GM12878 (cell line): ENCODE data around the gene SHROOM3. TPM values are rescaled to one million over a fixed set of nuclear protein-coding genes. Genes with fewer than 3 reads are reported as not detected.

Experiments used
- ATAC-seq: fragments of 200-7000 bp; cut with Tn5 transposase; 3 replicates; pipeline ENCODE4 v1.9.1; 2020; ENCODE audit warnings: mild to moderate bottlenecking, moderate library complexity
- BruUV-seq: library from RNA; stranded (reverse); fragments of 400-500 nt; replicated peaks from 2 replicates; lab custom pipeline; 2021; lab: Mats Ljungman, UMichigan
- CTCF ChIA-PET: fragments of 300-600 bp; sonication (Branson Sonifier 250); formaldehyde crosslinking; extraction: SDS; loops from one replicate; lab custom pipeline; 2021; ENCODE audit warnings: inconsistent platforms; lab: Yijun Ruan, JAX
- POLR2A ChIA-PET: fragments of 350-600 bp; formaldehyde crosslinking; extraction: SDS; loops from one replicate; lab custom pipeline; 2021; ENCODE audit warnings: inconsistent platforms; lab: Charles Lee
- RAD21 ChIA-PET: fragments of 300-600 bp; sonication (Branson Sonifier 250); formaldehyde crosslinking; loops from one replicate; lab custom pipeline; 2023; ENCODE audit warnings: antibody characterized with exemption; ENCODE audit not compliant: unreplicated experiment; lab: Charles Lee
- SMC1A ChIA-PET: fragments of 300-600 bp; sonication (Branson Sonifier 250); formaldehyde crosslinking; loops from one replicate; lab custom pipeline; 2023; ENCODE audit not compliant: unreplicated experiment, uncharacterized antibody; lab: Charles Lee
- DNase-seq: peaks from one replicate; pipeline ENCODE4 v3.0.0-alpha.2; 2011; ENCODE audit warnings: low read depth, low spot score
- FAIRE-seq: peaks from 3 replicates; lab custom pipeline; 2011; peaks lifted over from hg19 to GRCh38; lab: Jason Lieb, UNC
- H2AFZ ChIP-seq: 2 replicates; pipeline ENCODE4 v1.6.0; 2011; ENCODE audit warnings: low read depth, low read length, control low read depth; ENCODE audit not compliant: control insufficient read depth
- H3K27ac ChIP-seq: 2 replicates; pipeline ENCODE4 v1.5.1; 2011; ENCODE audit warnings: control low read depth; ENCODE audit not compliant: control insufficient read depth, insufficient read depth
- H3K27me3 ChIP-seq, 2 experiments: replicated peaks in 1 of 2; 2 replicates each; pipeline versions ENCODE4 v1.6.0 to v1.6.1; 2011; ENCODE audit warnings: low read length in 1 of 2; ENCODE audit not compliant: control insufficient read depth in 2 of 2, insufficient read depth in 2 of 2
- H3K36me3 ChIP-seq, 2 experiments: 2 replicates each; pipeline ENCODE4 v1.5.1; 2011; ENCODE audit warnings: low read length in 1 of 2; ENCODE audit not compliant: control insufficient read depth in 2 of 2, insufficient read depth in 2 of 2
- H3K4me1 ChIP-seq: 2 replicates; pipeline ENCODE4 v1.6.1; 2011; ENCODE audit warnings: mild to moderate bottlenecking, low read length, moderate library complexity, mixed read lengths; ENCODE audit not compliant: control insufficient read depth, insufficient read depth
- H3K4me2 ChIP-seq: 2 replicates; pipeline ENCODE4 v1.6.0; 2011; ENCODE audit warnings: control low read depth; ENCODE audit not compliant: control insufficient read depth, insufficient read depth
- H3K4me3 ChIP-seq: fragments of 200-600 bp; sonication (generic); 2 replicates; pipeline ENCODE4 v1.5.1; 2016
- H3K79me2 ChIP-seq: 2 replicates; pipeline ENCODE4 v1.6.0; 2011; ENCODE audit warnings: low read length; ENCODE audit not compliant: control insufficient read depth, insufficient read depth
- H3K9ac ChIP-seq: 2 replicates; pipeline ENCODE4 v1.8.0; 2011; ENCODE audit warnings: low read length, control low read depth, mixed read lengths; ENCODE audit not compliant: control insufficient read depth, insufficient read depth
- H3K9me3 ChIP-seq: replicated peaks from 3 replicates; pipeline ENCODE4 v1.5.1; 2011; ENCODE audit warnings: mild to moderate bottlenecking, low read length; ENCODE audit not compliant: control insufficient read depth, insufficient read depth
- H4K20me1 ChIP-seq: 2 replicates; pipeline ENCODE4 v1.6.0; 2011; ENCODE audit not compliant: control insufficient read depth, insufficient read depth
- BHLHE40 ChIP-seq, 2 experiments: fragments of 450-650 bp in 1 of 2; IDR thresholded peaks; 2 replicates each; pipeline ENCODE4 v1.6.1; 2011 to 2017; ENCODE audit warnings: low read depth in 2 of 2, borderline replicate concordance in 1 of 2, improper control_type of control experiment in 1 of 2, low read length in 1 of 2, mild to moderate bottlenecking in 1 of 2
- ESRRA ChIP-seq: IDR thresholded peaks from 2 replicates; pipeline ENCODE4 v1.6.1; 2012; ENCODE audit warnings: mild to moderate bottlenecking, low read length, improper control_type of control experiment
- JUND ChIP-seq: IDR thresholded peaks from 2 replicates; pipeline ENCODE4 v1.6.1; 2012; ENCODE audit warnings: low read depth, mild to moderate bottlenecking, low read length, improper control_type of control experiment, moderate library complexity
- LARP7 ChIP-seq: fragments of 450-650 bp; IDR thresholded peaks from 2 replicates; pipeline ENCODE4 v1.6.1; 2017; ENCODE audit warnings: mild to moderate bottlenecking
- NR2C2 ChIP-seq: IDR thresholded peaks from 2 replicates; pipeline ENCODE4 v1.6.1; 2011; ENCODE audit warnings: borderline replicate concordance, low read depth; ENCODE audit not compliant: control insufficient read depth, insufficient read length
- RBBP5 ChIP-seq: fragments of 200-600 bp; sonication (generic); conservative IDR thresholded peaks from 2 replicates; pipeline ENCODE4 v1.6.1; 2016
- RFX5 ChIP-seq: IDR thresholded peaks from 2 replicates; pipeline ENCODE4 v1.6.1; 2011; ENCODE audit warnings: low read depth, low read length, improper control_type of control experiment
- SREBF1 ChIP-seq: IDR thresholded peaks from 2 replicates; pipeline ENCODE4 v1.6.1; 2012; ENCODE audit warnings: mild to moderate bottlenecking, low read length
- SRF ChIP-seq, 2 experiments: IDR thresholded peaks; 2 replicates each; pipeline ENCODE4 v1.6.1; 2011; ENCODE audit warnings: low read depth in 2 of 2, low read length in 2 of 2, mild to moderate bottlenecking in 1 of 2, moderate library complexity in 1 of 2
- TBL1XR1 ChIP-seq: IDR thresholded peaks from 2 replicates; pipeline ENCODE4 v1.6.1; 2012; ENCODE audit warnings: low read depth, low read length, improper control_type of control experiment
- TCF7 ChIP-seq: IDR thresholded peaks from 2 replicates; pipeline ENCODE4 v1.6.1; 2014; ENCODE audit warnings: antibody characterized with exemption, borderline replicate concordance
- YY1 ChIP-seq: IDR thresholded peaks from 2 replicates; pipeline ENCODE4 v1.6.1; 2011; ENCODE audit warnings: low read depth, mild to moderate bottlenecking, low read length
- WGBS: methylation state at CpG from one replicate; pipeline ENCODE4 v1.1.6; 2016; ENCODE audit warnings: low lambda C conversion rate; ENCODE audit not compliant: insufficient replicate concordance, insufficient coverage; ENCODE audit errors: missing lambda C conversion rate; 5-methylcytosine and 5-hydroxymethylcytosine counted together
- in situ Hi-C: fragments of 300-500 bp; cut with MboI; formaldehyde crosslinking; loops from 9 replicates; pipeline ENCODE4 v1.14.3; 2018; ENCODE audit warnings: mixed read lengths
- intact Hi-C: fragments of 100-400 bp; cut with micrococcal nuclease; formaldehyde crosslinking; loops from one replicate; pipeline ENCODE4 v1.14.2; 2022; ENCODE audit not compliant: unreplicated experiment
- polyA plus RNA-seq, 11 experiments: library from polyadenylated mRNA; depleted of rRNA in 4 of 11; unstranded in 6 of 11; stranded (reverse) in 5 of 11; fragments of >200 nt; fragmentation: Nextera tagmentation in 4 of 11; fragmentation: Illumina TruSeq in 1 of 11; extraction: Ambion mirVana in 4 of 11; extraction: Trizol in 1 of 11; gene quantifications; 1 replicate in 1 of 11; 2 replicates in 10 of 11; pipeline versions ENCODE4 v1.2.1 to v1.2.3, GENCODE V29; 2011 to 2016; ENCODE audit warnings: inconsistent platforms in 2 of 11, missing spikeins in 2 of 11, low read depth in 1 of 11
- total RNA-seq, 4 experiments: library from RNA; depleted of rRNA in 3 of 4; stranded (reverse); fragments of >200 nt in 3 of 4; fragmentation: Illumina TruSeq in 1 of 4; extraction: Trizol in 1 of 4; gene quantifications; 2 replicates each; pipeline versions ENCODE4 v1.2.1 to v1.2.3, GENCODE V29; 2013 to 2021
- TF ChIP-seq, protein P1 (sequence below): IDR thresholded peaks from 2 replicates; pipeline ENCODE4 v1.6.1; 2011; ENCODE audit warnings: borderline replicate concordance, low read depth, mild to moderate bottlenecking, moderate library complexity, low read length; ENCODE audit not compliant: insufficient read depth, poor library complexity, severe bottlenecking
- TF ChIP-seq, protein P2 (sequence below): fragments of 450-650 bp; IDR thresholded peaks from 2 replicates; pipeline ENCODE4 v1.6.1; 2017; ENCODE audit warnings: antibody characterized with exemption, mild to moderate bottlenecking, moderate library complexity

SHROOM3 gene
- total and polyA plus RNA-seq, 10 of the 15 experiments (the other 5 are each of a cell fraction or from before 2014, with no cell fraction given) = under 0.01 to 0.29 (median 0.08) TPM; not detected in 1

DNA sequence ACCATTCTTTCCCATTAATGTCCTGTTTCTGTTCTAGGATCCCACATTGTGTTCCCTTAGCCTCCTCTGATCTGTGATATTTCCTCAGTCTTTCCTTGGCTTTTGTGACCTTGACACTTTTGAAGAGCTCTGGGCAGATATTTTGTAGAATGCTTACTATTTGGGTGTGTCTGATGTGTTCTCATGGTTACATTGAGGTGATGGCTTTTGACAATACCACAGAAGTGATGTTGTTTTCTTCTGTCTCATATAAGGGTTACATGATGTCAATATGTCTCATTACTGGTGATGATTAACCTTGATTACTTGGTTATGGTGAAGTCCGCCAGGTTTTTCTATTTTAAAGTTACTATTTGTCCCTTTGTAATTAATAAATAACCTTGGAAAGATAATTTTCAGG is 279.2 kb downstream of the SHROOM3 start:
- H3K4me2 ChIP-seq = no peak overlapping the region
- ChIA-PET SMC1A (no interaction called here), RAD21 (no interaction called here), CTCF (no interaction called here), POLR2A (no interaction called here)
- WGBS = 88% methylated on average over 1 of the region's 1 CpG
- intact Hi-C loops = no loop called here
- ATAC-seq (no peak), FAIRE-seq (no peak), DNase-seq (no peak)
- no TSS peak for BruUV-seq
- no peaks in the 10 kb centered on the region for H3K4me1 ChIP-seq
- H3K36me3 ChIP-seq = no peaks in the 10 kb centered on the region
- no peak overlapping the region for H2AFZ ChIP-seq
- H3K9ac ChIP-seq = no peak overlapping the region
- TF ChIP-seq SRF (IDR thresholded peaks at IDR 0.05; ENCODE audit: low read depth in 2 of 2, low read length in 2 of 2) = no peak
- TF ChIP-seq YY1 = no peak
- no peak for TF ChIP-seq TCF7
- TF ChIP-seq ESRRA = no peak
- TF ChIP-seq, protein P1, sequence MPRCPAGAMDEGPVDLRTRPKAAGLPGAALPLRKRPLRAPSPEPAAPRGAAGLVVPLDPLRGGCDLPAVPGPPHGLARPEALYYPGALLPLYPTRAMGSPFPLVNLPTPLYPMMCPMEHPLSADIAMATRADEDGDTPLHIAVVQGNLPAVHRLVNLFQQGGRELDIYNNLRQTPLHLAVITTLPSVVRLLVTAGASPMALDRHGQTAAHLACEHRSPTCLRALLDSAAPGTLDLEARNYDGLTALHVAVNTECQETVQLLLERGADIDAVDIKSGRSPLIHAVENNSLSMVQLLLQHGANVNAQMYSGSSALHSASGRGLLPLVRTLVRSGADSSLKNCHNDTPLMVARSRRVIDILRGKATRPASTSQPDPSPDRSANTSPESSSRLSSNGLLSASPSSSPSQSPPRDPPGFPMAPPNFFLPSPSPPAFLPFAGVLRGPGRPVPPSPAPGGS = no peak
- TF ChIP-seq, all 136 proteins: peak for 0
- Histone ChIP-seq H3K9me3 (no peaks in the 10 kb centered on the region), H3K27ac (no peak overlapping the region), H3K79me2 (no peaks in the 10 kb centered on the region), H3K4me3 (no peak overlapping the region), H4K20me1 (no peaks in the 10 kb centered on the region), H3K27me3 (no peaks in the 10 kb centered on the region; a peak in 2 of 4 replicates)
- in situ Hi-C loops = no loop called here

DNA sequence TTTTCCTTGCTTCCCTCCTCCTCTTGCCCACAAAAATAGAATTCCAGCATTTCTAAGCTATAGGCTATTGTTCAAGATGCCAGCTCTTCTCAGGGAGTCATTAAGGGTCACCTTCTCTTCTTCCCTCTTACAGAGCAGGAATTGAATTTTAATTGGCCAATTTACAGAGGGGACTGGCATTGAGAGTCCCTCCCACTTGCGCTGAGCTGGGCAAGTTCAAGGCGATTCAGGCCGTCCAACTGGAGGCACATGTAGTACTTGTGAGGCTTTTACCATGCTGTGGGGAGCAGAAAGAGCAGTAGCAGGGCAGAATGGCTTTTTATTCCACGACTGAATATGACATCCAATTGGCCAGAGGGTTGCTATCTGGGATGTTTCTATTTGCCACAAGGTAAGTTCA is 281.0 kb downstream of the SHROOM3 start:
- Histone ChIP-seq H3K27me3 (no peaks in the 10 kb centered on the region; a peak in 1 of 4 replicates), H3K9ac (no peak overlapping the region), H3K36me3 (no peaks in the 10 kb centered on the region), H3K4me2 (no peak overlapping the region), H3K9me3 (no peaks in the 10 kb centered on the region), H2AFZ (no peak overlapping the region), H3K79me2 (no peaks in the 10 kb centered on the region), H3K4me1 (no peaks in the 10 kb centered on the region), H3K4me3 (no peak overlapping the region), H4K20me1 (no peaks in the 10 kb centered on the region), H3K27ac (no peak overlapping the region)
- no peak for ATAC-seq
- no TSS peak for BruUV-seq
- CTCF ChIA-PET = interaction anchor here (1.2 kb wide), 1 partner anchor 28 kb away, joined by 4 read pairs; no protein-coding TSS in a partner anchor
- in situ Hi-C loops (no loop called here), intact Hi-C loops (no loop called here)
- DNase-seq = no peak
- RAD21 ChIA-PET = no interaction called here
- 62% methylated on average over 4 of the region's 4 CpGs for WGBS
- POLR2A ChIA-PET = no interaction called here
- FAIRE-seq = no peak
- SMC1A ChIA-PET = no interaction called here
- TF ChIP-seq TBL1XR1 = no peak
- no peak for TF ChIP-seq BHLHE40 (IDR thresholded peaks at IDR 0.05; ENCODE audit: borderline replicate concordance in 1 of 2, low read depth in 2 of 2, low read length in 1 of 2)
- no peak for TF ChIP-seq RFX5
- no peak for TF ChIP-seq NR2C2
- no peak for TF ChIP-seq JUND
- TF ChIP-seq RBBP5 = no peak
- no peak for TF ChIP-seq LARP7
- TF ChIP-seq, protein P2, sequence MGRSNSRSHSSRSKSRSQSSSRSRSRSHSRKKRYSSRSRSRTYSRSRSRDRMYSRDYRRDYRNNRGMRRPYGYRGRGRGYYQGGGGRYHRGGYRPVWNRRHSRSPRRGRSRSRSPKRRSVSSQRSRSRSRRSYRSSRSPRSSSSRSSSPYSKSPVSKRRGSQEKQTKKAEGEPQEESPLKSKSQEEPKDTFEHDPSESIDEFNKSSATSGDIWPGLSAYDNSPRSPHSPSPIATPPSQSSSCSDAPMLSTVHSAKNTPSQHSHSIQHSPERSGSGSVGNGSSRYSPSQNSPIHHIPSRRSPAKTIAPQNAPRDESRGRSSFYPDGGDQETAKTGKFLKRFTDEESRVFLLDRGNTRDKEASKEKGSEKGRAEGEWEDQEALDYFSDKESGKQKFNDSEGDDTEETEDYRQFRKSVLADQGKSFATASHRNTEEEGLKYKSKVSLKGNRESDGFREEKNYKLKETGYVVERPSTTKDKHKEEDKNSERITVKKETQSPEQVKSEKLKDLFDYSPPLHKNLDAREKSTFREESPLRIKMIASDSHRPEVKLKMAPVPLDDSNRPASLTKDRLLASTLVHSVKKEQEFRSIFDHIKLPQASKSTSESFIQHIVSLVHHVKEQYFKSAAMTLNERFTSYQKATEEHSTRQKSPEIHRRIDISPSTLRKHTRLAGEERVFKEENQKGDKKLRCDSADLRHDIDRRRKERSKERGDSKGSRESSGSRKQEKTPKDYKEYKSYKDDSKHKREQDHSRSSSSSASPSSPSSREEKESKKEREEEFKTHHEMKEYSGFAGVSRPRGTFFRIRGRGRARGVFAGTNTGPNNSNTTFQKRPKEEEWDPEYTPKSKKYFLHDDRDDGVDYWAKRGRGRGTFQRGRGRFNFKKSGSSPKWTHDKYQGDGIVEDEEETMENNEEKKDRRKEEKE = no peak
- TF ChIP-seq SREBF1 = no peak
